Measurements from ENCODE around the gene BAIAP2L2. TPM values are rescaled to one million over a fixed set of nuclear protein-coding genes. Genes with fewer than 3 reads are reported as not detected.

BAIAP2L2 gene, protein sequence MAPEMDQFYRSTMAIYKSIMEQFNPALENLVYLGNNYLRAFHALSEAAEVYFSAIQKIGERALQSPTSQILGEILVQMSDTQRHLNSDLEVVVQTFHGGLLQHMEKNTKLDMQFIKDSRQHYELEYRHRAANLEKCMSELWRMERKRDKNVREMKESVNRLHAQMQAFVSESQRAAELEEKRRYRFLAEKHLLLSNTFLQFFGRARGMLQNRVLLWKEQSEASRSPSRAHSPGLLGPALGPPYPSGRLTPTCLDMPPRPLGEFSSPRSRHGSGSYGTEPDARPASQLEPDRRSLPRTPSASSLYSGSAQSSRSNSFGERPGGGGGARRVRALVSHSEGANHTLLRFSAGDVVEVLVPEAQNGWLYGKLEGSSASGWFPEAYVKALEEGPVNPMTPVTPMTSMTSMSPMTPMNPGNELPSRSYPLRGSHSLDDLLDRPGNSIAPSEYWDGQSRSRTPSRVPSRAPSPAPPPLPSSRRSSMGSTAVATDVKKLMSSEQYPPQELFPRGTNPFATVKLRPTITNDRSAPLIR
- total RNA-seq, result 0.17 and 0.59 TPM in 2 replicates

DNA sequence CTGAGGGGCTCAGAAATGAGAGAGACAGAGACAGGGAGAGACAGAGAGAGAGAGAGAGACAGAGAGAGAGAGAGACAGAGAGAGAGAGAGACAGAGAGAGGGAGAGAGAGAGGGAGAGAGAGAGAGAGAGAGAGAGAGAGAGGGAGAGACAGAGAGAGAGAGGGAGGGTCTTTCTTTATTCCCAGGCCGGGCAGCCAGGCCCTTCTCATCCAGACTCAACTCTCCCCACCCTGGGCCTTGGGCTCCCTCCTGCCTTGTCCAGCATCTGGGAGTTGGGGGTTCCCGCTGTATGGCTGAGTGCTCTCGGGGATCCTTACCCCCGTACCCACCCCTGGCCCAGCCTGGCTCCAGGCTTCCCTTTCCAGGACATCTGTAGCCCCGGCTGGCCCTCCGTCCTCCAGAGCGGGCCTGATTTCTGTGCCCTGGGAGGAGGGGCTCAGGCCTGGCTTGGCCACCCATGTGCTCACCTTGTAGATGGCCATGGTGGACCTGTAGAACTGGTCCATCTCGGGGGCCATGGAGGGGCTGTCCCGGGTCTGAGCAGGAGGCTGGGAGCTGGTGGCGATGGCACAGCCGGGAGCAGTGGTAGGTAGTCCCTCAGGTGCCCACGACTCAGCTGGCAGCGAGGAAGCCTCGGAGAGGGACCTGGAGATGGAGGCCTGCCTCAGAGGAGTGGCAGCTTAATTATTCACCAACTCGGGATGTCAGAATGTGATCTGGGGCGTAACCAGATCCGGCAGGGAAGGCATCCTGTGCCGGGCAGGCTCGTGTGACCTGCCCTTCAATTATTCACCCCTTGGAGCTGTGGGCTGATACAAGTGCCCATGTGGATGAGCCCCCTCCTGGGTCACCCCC, at the start of gene BAIAP2L2:
Gene BAIAP2L2 (minus strand): TSS at position 677 of the 855 bp plus-strand sequence. CDS start 159 bp downstream, at position 518.

DNA sequence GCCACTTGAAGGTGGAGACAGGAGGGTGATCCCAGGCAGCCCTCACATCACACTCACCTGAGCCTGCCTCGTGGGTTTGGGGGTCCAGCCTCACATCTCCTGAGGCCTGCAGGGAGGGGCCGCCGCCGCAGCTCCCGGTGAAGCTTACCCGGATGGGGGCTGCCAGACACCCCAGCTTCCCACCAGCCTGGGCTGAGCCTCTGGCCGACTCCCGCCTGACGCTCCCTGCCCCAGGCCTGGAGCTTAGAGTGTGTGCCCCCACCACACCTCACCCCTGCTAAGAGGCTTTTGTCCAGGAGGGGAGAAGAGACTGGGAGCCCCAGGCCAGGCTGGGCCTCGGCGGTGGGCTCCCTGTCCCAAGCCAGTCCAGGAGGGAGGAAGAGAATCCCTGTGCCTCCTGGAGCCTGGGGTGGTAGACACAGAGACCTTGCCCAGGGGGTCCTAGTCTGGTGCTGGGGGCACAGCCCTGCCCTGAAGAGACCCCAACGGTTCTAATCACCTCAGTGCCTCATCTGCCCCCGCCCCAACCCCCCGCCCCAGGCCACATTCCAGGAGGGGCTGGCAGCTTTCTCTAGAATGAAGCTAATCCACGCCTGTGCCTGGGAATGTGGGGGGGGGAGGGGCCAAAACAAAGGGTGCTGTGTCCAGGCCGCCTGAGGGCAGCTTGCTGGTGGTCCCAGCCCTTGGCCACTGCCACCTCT, 26.4 kb downstream of the BAIAP2L2 start, which contains the start of gene SLC16A8:
Gene SLC16A8 (minus strand): TSS at position 254 of the 701 bp plus-strand sequence. CDS start 1,311 bp downstream, outside the sequence.

DNA sequence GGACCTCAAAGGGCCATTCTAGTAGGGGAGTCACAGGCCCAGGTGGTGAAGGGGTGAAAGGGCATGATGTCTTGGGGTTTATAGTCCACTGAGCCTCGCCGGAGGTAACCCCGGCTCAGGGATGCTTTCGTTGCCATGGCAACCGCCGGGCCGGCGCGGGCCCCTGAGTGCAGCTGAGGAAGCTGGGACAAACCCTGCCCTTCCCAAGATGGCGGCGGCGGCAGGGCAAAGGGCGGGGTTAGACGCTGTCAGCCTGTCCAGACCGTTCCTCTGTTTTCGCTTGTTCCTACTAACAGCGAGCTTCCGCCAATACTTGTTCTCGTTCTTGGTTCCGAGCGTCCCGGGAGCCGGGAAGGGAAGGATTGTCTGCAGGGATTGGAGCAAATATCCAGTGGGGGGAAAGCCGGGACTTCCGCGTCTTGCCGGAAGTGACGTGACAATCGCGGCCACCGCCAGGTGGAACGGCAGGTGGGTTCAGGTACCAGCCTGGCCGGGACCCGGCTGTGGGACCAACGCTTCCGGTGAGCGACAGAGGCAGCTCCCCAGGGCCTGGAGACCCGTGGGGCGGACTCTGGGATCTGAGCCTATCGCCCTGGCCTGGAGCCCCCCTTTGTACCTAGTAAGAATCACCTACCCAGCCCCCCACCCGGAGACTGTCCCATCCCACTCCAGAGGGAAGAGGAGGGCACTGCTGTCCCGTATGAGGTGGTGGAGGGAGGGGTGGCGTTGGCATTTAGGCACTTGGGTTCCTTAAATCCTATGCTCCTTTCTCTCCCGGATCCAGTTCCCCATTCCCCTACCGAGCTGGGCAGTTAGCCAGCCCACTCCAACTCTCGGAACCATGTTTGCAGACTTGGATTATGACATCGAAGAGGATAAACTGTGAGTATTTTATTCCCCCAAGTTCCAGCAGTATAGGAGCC, 53.3 kb downstream of the BAIAP2L2 start, which contains the start of gene PICK1:
Gene PICK1 (plus strand): TSS at position 436 of the 923 bp plus-strand sequence. CDS start 406 bp downstream, at position 842.

Other genes starting within 250 kb of the BAIAP2L2 start
- 23.3 and 26.2 TPM in 2 replicates for gene MICALL1, start 204.4 kb downstream of the BAIAP2L2 start, total RNA-seq
- gene C22orf23, start 157.1 kb downstream of the BAIAP2L2 start, total RNA-seq, result 0.45 and 0.84 TPM in 2 replicates
- gene POLR2F, start 157.0 kb downstream of the BAIAP2L2 start, total RNA-seq, result 76.4 and 96.2 TPM in 2 replicates
- not detected in 2 replicates for gene SOX10, start 126.1 kb downstream of the BAIAP2L2 start, total RNA-seq
- 15.3 and 17.4 TPM in 2 replicates for gene PICK1, start 53.3 kb downstream of the BAIAP2L2 start, total RNA-seq
- gene SLC16A8, start 26.5 kb downstream of the BAIAP2L2 start, total RNA-seq, result 0.17 TPM in 1 of 2 replicates, not detected in the other
- gene PLA2G6, start 71.1 kb upstream of the BAIAP2L2 start, total RNA-seq, result 2.9 and 4.9 TPM in 2 replicates
- 15.0 and 16.1 TPM in 2 replicates for gene MAFF, start 91.3 kb upstream of the BAIAP2L2 start, total RNA-seq
- gene TMEM184B, start 162.3 kb upstream of the BAIAP2L2 start, total RNA-seq, result 68.5 and 74.1 TPM in 2 replicates
- gene CSNK1E, start 206.7 kb upstream of the BAIAP2L2 start, total RNA-seq, result 130 and 132 TPM in 2 replicates